Fibroblast of lung (primary cell): Measurements from ENCODE around the gene C1orf141.

Experiments
- EZH2 ChIP-seq: IDR thresholded peaks from 2 replicates; pipeline ENCODE4 v1.5.1; 2012; ENCODE audit warnings: low read length, control low read depth, mild to moderate bottlenecking; ENCODE audit errors: missing control alignments
- TF ChIP-seq, protein P1 (sequence below), 2 donors: IDR thresholded peaks in 1 of 2; conservative IDR thresholded peaks in 1 of 2; 1 replicate in 1 of 2; 2 replicates in 1 of 2; pipeline ENCODE4 v1.5.1; 2011 to 2012; ENCODE audit warnings: low read length in 2 of 2, control low read depth in 1 of 2, inconsistent platforms in 1 of 2, low read depth in 1 of 2, mild to moderate bottlenecking in 1 of 2

DNA sequence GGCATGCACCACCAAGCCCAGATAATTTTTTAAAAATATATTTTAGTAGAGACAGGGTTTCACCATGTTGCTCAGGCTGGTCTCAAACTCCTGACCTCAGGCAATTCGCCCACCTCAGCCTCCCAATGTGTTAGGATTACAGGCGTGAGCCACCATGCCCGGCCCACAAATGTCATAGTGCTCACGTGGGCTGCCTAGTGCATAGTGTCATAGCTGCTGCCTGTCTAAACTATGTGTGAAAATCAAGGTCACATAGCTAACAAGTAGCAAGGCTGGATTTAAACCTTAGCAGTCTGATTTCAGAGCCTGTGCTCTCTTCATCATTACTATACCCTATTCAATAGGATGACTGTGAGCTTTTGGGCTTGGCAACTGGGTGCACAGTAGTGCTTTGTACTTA is 10.3 kb downstream of the C1orf141 start:
- TF ChIP-seq, protein P1, sequence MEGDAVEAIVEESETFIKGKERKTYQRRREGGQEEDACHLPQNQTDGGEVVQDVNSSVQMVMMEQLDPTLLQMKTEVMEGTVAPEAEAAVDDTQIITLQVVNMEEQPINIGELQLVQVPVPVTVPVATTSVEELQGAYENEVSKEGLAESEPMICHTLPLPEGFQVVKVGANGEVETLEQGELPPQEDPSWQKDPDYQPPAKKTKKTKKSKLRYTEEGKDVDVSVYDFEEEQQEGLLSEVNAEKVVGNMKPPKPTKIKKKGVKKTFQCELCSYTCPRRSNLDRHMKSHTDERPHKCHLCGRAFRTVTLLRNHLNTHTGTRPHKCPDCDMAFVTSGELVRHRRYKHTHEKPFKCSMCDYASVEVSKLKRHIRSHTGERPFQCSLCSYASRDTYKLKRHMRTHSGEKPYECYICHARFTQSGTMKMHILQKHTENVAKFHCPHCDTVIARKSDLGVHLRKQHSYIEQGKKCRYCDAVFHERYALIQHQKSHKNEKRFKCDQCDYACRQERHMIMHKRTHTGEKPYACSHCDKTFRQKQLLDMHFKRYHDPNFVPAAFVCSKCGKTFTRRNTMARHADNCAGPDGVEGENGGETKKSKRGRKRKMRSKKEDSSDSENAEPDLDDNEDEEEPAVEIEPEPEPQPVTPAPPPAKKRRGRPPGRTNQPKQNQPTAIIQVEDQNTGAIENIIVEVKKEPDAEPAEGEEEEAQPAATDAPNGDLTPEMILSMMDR (conservative IDR thresholded peaks at IDR 0.05 in 1 of 2, IDR thresholded peaks at IDR 0.05 in 1 of 2; ENCODE audit: low read depth in 1 of 2, low read length in 2 of 2): no peak
- TF ChIP-seq EZH2: no peak
